Fibroblast of lung (primary cell): ENCODE results near the gene ENPP7.

Source experiments
- EZH2 ChIP-seq: IDR thresholded peaks from 2 replicates; pipeline ENCODE4 v1.5.1; 2012; ENCODE audit warnings: low read length, control low read depth, mild to moderate bottlenecking; ENCODE audit errors: missing control alignments
- TF ChIP-seq, protein P1 (sequence below), 2 donors: IDR thresholded peaks in 1 of 2; conservative IDR thresholded peaks in 1 of 2; 1 replicate in 1 of 2; 2 replicates in 1 of 2; pipeline ENCODE4 v1.5.1; 2011 to 2012; ENCODE audit warnings: low read length in 2 of 2, control low read depth in 1 of 2, inconsistent platforms in 1 of 2, low read depth in 1 of 2, mild to moderate bottlenecking in 1 of 2

DNA sequence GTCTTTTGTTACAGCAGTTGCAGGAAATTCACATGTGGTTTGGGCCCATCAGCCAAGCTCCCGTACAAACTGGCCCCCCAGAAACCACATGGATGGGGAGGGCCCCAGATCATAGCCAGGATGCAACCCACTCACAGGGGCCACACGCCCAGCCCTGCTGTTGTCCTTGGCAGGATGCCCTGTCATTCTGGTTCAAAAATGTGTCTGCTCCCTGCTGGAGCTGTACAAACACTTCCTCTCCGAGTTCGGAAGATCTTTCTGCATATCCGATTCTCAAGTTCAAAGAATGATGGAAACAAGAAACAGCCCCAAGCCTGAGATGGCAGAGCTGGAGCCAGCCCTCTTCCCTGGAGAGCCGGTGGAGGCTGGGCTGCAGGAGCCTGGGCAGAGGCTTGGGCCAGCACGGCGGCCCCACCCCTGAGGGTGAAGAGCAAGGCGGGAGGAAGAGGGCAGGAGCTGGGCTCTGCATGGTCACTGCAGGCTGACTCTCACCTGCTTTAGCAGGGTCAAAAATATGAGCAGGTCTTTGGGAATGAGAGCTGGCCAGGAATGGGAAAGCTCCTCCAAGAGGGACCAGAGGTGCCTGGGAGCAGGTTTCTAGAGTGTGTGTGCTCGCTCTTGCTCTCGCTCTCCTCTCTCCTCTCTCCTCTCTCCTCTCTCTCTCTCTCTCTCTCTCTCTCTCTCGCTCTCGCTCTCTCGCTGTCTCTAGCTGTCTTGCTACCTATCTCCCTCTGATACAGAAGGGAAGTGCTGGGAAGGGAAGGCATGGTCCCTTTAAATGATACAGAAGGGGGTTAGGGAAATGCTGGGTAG is 34.7 kb upstream of the ENPP7 start:
- TF ChIP-seq, protein P1, sequence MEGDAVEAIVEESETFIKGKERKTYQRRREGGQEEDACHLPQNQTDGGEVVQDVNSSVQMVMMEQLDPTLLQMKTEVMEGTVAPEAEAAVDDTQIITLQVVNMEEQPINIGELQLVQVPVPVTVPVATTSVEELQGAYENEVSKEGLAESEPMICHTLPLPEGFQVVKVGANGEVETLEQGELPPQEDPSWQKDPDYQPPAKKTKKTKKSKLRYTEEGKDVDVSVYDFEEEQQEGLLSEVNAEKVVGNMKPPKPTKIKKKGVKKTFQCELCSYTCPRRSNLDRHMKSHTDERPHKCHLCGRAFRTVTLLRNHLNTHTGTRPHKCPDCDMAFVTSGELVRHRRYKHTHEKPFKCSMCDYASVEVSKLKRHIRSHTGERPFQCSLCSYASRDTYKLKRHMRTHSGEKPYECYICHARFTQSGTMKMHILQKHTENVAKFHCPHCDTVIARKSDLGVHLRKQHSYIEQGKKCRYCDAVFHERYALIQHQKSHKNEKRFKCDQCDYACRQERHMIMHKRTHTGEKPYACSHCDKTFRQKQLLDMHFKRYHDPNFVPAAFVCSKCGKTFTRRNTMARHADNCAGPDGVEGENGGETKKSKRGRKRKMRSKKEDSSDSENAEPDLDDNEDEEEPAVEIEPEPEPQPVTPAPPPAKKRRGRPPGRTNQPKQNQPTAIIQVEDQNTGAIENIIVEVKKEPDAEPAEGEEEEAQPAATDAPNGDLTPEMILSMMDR (conservative IDR thresholded peaks at IDR 0.05 in 1 of 2, IDR thresholded peaks at IDR 0.05 in 1 of 2; ENCODE audit: low read depth in 1 of 2, low read length in 2 of 2): no peak
- TF ChIP-seq EZH2: no peak
